ENCODE measurements around the gene BEGAIN. TPM values are rescaled to one million over a fixed set of nuclear protein-coding genes. Genes with fewer than 3 reads are reported as not detected.

BEGAIN gene, protein sequence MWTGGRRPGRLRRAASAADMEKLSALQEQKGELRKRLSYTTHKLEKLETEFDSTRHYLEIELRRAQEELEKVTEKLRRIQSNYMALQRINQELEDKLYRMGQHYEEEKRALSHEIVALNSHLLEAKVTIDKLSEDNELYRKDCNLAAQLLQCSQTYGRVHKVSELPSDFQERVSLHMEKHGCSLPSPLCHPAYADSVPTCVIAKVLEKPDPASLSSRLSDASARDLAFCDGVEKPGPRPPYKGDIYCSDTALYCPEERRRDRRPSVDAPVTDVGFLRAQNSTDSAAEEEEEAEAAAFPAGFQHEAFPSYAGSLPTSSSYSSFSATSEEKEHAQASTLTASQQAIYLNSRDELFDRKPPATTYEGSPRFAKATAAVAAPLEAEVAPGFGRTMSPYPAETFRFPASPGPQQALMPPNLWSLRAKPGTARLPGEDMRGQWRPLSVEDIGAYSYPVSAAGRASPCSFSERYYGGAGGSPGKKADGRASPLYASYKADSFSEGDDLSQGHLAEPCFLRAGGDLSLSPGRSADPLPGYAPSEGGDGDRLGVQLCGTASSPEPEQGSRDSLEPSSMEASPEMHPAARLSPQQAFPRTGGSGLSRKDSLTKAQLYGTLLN
- total RNA-seq, result 1 to 10 TPM; 1.3 to 8.0 TPM

DNA sequence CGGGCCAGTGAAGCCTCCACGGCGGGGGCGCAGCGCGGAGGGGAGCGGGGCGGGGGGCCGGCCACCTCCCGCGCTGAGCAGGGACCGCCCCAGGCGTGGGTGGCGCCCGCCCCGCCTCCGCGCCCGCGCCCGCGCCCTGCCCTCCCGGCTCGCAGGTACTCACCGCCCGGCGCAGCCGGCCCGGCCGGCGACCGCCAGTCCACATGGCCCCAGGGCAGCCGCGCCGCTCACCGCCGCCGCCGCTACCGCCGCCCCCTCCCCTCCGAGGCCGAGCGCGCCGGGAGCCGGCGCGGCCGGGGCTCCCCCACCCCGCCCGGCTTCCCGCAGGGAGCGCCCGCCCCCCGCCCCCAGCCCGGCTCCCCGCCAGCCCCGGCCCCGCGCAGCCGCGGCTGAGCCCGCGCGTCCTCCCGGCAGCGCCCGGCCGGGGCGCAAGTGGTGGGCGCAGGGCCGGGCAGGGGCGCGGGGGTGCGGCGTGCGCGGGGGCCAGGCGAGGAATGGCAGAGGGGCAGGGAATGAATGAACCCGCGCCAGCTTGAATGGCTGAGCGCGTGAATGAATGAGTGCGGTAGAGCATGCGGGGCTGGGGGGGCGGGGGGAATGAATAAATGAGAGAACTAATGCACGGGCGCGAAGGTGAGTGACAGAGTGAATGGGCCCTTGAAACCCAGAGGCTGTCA is at the start of gene BEGAIN:
Gene BEGAIN, minus strand, starts transcription at position 332 of the 677 bp plus-strand sequence. Its CDS starts 127 bp downstream, at position 205.
- Mint-ChIP-seq H3K27ac (no peak within 1 kb of the TSS), H3K36me3 (no peaks in the 10 kb centered on the region), H3K9me3 (no peaks in the 10 kb centered on the region)
- DNase-seq (ENCODE audit: low spot score in 2 of 2) (peak in 1 of 2 donors; percentile 40), ATAC-seq (peak; percentile 68 to 79)

DNA sequence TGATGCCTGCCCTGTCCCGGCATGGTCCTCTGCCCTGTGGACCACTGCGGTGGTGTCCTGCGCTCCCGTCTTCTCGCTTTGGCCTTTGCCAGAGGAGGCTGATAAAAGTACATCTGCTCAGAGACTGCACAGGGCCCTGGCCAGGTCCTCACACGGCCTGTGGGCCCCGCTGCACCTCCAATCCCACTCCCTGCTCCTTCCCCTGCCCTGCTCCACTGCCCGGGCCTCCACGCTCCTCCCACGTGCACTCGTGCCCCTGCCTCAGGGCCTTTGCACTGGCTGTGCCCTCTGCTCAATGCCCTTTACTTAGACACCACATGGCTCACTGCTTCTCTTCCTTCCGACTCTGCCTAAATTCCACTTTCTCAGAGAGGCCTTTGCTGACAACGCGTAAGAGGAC is 49.3 kb upstream of the BEGAIN start:
- no peak overlapping the region for H3K27ac Mint-ChIP-seq
- no peak for DNase-seq (ENCODE audit: low spot score in 2 of 2)
- H3K36me3 Mint-ChIP-seq, result no peaks in the 10 kb centered on the region
- no peak for ATAC-seq
- no peaks in the 10 kb centered on the region for H3K9me3 Mint-ChIP-seq

DNA sequence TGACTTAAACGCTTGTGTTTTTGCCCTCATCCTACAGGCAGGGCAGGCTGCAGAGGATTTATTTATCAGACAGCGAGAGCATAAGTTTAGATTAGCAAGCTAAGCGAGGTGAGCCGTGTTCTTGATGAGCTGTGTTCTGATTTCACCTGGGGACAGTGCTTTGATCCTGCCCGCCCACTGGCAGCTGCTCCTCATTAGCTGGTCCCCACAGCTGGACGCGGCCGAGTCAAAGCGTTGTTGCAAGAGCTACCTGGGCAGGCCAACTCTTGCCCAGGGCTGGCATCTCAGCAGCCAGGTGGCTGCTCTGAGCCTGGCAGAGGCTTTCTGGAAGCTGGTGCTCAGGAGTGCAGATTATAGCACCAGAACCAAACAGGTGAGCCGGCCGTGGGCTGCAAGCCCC is 46.8 kb upstream of the BEGAIN start:
- no peak for DNase-seq (ENCODE audit: low spot score in 2 of 2)
- ATAC-seq, result no peak
- Mint-ChIP-seq H3K9me3 (no peaks in the 10 kb centered on the region), H3K27ac (no peak overlapping the region), H3K36me3 (no peaks in the 10 kb centered on the region)

DNA sequence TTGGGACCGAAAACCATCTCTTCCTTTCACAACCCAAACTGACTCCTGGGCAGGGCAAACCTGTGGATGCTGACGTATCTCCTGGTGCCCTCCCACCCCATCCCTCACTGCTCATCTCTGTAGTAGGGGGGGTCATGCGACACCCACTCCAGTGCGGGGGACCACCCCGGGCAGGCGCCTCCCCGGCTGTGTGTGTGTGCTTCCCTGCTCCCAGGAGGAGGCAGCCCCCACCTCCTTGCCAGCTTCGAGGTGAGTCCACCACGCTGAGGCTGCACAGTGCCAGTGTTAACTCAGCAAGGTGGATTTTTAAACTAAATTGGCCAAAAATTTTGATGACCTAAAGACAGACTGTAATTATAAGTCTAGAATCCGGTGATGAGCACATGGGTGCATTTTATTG is 46.2 kb upstream of the BEGAIN start:
- no peak for ATAC-seq
- no peak for DNase-seq (ENCODE audit: low spot score in 2 of 2)
- no peak overlapping the region for H3K27ac Mint-ChIP-seq
- H3K36me3 Mint-ChIP-seq, result no peaks in the 10 kb centered on the region
- H3K9me3 Mint-ChIP-seq, result no peaks in the 10 kb centered on the region

DNA sequence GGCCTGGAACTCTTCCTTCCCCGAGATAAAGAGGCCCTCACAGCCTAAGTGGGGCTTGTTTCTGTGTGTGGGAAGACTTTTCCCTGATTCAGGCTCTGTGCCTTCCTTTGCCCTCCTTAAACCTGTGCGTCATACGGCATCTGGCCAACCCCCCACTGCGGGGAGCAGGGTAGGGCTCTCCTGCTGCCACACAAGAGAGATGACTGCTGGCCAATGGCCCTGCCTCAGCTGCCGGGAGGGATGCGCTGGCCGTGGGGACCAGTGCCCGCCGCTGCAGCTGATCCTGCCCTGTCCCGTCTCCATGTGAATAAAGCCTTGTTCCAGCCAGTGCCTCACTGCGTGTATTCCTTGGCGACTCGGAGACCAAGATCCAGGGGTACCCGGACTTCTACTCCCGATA is 42.5 kb upstream of the BEGAIN start:
- no peak overlapping the region for H3K27ac Mint-ChIP-seq
- no peaks in the 10 kb centered on the region for H3K36me3 Mint-ChIP-seq
- H3K9me3 Mint-ChIP-seq, result peaks cover 0 to 4% of the 10 kb centered on the region in 2 donors
- DNase-seq (ENCODE audit: low spot score in 2 of 2) (no peak), ATAC-seq (no peak)

DNA sequence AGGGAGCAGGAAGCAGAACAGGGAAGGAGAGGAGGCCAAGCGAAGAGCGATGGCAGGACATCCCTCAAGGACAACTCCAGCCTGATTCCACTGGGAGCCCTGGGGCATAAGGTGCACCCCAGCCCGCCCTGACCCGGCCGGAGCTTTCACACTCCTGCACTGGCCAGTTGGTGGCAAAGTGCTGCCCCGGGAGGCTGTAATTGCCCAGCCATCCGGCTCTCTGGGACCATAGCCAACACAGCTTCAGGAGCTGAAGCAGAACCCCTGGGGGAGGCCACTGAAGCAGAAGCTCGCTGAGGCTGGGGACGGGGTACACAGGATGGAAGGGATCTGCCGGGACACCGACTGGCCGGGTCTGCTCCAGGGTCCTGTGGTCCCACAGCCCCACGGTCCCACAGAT is 41.9 kb upstream of the BEGAIN start:
- H3K36me3 Mint-ChIP-seq, result no peaks in the 10 kb centered on the region
- ATAC-seq, result no peak
- no peak for DNase-seq (ENCODE audit: low spot score in 2 of 2)
- peaks cover 0 to 4% of the 10 kb centered on the region in 2 donors for H3K9me3 Mint-ChIP-seq
- H3K27ac Mint-ChIP-seq, result peak overlapping the region in 1 of 2 donors; percentile 34

DNA sequence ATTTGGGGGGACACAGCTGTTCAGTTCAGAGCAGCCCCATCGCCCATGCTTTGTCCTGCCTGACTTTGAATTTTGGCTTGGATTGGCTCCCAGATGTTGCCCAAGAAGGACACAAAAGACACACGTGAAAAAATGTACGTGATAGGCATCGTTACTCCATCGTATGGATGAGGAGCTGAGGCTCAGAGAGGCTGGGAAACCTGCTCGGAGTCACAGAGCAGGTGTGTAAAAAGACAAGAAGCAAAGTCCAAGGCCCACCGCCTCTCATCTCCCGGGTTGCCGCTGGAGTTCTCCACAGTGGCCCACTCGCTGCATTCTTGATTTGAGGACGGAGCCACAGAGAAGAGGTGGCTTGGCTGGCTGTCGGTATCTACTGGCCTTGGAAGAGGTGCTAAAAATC is 41.0 kb upstream of the BEGAIN start:
- H3K36me3 Mint-ChIP-seq, result no peaks in the 10 kb centered on the region
- peaks cover 0 to 4% of the 10 kb centered on the region in 2 donors for H3K9me3 Mint-ChIP-seq
- DNase-seq (ENCODE audit: low spot score in 2 of 2) (no peak), ATAC-seq (no peak)
- H3K27ac Mint-ChIP-seq, result no peak overlapping the region

DNA sequence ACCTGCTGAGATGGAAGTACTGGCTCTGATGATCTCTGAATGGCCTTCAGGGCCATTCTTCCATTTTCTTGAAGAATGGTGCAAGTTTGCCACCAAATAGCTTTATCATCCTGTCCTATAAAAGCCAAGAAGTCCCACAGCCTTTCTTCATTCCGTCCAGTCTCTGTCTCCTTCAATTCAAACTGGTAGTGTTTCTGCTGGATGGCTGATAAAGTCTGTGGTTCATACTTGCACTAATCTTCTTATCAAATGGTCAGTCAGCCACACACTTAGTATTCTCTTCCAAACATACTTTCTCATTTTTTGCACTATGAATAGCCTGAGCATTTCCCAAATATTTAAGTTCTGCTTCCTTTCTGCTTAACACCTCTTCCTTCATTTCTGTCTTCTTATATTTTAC is 39.4 kb upstream of the BEGAIN start:
- ATAC-seq, result no peak
- Mint-ChIP-seq H3K27ac (no peak overlapping the region), H3K36me3 (no peaks in the 10 kb centered on the region), H3K9me3 (peaks cover 0 to 4% of the 10 kb centered on the region in 2 donors)
- DNase-seq (ENCODE audit: low spot score in 2 of 2), result no peak

DNA sequence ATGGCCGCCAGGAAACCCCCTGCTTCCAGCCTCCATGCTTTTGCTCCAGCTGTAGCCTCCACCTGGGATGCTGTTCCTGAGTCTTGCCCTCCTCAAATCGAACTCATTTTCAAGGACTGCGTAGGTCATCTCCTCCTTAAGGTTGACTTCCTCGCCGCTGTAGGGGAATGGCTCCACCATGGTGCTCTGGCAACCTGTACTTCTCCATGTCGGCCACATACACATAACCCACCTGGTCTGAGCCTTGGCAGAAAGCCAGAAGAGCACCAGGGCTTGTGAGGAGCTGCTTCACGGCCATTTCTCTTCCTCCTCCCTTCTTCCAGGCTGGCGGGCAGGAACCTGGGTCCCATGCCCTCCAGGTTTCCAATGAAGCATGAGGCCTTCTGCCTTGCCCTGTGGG is 36.7 kb upstream of the BEGAIN start:
- ATAC-seq (no peak), DNase-seq (ENCODE audit: low spot score in 2 of 2) (no peak)
- Mint-ChIP-seq H3K27ac (no peak overlapping the region), H3K36me3 (no peaks in the 10 kb centered on the region), H3K9me3 (peaks cover 0 to 4% of the 10 kb centered on the region in 2 donors)

DNA sequence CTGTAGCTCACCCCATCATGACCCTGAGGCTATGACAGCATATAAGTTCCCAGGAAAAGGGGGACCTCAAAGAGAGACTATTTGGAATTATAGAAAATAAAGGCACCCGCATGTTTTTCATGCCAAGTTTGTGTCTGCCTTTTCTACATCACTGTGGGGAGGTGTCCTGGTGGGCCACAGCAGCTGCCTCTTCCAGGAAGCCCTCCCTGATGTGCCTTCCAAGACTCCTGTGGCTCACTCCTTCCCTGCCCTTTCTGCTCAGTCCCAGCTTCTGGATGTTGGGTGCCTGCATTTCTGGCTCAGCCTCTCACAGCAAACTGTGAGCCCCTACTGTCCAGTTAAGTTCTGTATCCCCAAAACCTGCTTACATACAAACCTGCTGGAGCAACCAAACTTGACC is 36.3 kb upstream of the BEGAIN start:
- Mint-ChIP-seq H3K9me3 (peaks cover 0 to 4% of the 10 kb centered on the region in 2 donors), H3K36me3 (no peaks in the 10 kb centered on the region), H3K27ac (no peak overlapping the region)
- DNase-seq (ENCODE audit: low spot score in 2 of 2), result no peak
- ATAC-seq, result no peak

DNA sequence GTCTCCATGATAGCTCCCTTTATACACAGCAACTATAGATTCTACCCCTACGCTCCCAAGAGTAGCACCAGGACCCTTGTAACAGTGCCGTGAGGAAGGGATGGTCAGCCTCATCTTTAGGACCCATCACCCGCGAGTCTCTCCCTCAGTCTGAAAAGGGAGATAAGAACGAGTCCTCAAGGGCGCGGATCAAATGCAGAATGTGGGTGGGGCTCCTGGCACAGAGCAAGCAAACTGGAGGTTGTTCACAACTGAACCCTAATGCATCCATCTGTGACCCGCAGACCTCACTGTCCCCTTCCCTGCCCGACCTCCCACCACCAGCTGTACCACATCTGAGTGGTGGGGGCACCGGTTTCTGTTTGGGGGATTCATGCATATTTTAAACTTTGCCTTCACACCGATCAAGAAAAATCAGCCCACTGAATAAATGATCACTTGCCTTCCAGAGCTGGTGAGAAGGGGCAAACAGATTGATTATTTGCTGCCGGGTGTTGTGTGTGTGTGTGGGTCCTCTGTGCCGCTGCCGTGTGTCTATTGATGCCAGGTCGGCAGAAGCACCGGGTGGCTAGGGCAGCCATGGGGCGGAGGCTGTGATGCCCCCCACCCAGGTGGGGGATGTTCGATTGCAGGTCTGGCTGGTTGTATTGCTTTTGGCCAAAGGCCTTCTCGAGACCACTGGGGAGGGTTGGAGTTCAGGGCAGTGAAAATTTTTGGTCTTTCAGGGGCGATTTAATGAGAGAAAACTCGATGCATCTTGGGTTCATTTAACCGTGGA is 35.7 kb upstream of the BEGAIN start:
- DNase-seq (ENCODE audit: low spot score in 2 of 2), result no peak
- no peak for ATAC-seq
- H3K27ac Mint-ChIP-seq, result no peak overlapping the region
- no peaks in the 10 kb centered on the region for H3K36me3 Mint-ChIP-seq
- peaks cover 0 to 4% of the 10 kb centered on the region in 2 donors for H3K9me3 Mint-ChIP-seq

DNA sequence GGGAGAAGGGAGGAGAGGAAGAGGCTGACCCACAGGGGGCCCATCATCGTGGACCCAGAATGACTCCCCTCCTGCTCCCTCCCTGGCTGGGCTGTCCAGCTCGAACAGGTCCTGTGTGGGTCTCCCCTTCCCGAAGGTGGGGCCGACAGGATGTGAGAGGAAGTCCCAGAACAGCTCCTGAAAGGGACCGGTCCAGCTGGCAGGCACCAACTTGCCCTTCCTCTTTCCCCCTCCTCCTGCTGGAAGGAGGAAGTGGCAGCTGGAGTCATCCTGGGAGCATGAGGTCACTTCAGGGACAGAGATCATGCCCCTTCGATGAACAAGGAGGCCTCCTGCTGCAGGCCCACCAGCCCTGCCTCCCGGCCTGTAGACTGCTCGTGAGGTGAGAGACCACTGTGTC is 35.0 kb upstream of the BEGAIN start:
- ATAC-seq (no peak), DNase-seq (ENCODE audit: low spot score in 2 of 2) (no peak)
- Mint-ChIP-seq H3K27ac (no peak overlapping the region), H3K36me3 (no peaks in the 10 kb centered on the region), H3K9me3 (peaks cover 0 to 4% of the 10 kb centered on the region in 2 donors)

DNA sequence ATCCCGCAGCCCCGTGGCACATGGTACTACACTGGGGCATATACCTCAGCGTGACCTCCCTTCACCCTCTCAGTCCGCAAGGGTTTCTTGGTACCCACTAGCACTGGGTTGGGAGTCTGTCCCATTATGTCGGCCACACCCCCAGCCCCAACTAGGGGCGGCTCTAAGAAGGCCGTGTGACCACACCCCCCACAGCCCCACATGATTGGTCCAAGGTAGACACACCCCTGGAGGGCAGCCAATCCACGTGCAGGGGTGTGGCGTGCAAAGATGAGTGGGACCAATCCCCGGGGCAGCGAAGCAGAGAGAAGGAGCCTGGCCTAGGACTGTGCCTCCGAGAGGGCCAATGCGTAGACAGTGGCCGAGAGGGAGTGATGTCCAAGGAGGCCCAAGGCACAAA is 34.6 kb upstream of the BEGAIN start:
- no peak overlapping the region for H3K27ac Mint-ChIP-seq
- no peak for DNase-seq (ENCODE audit: low spot score in 2 of 2)
- peak in 1 of 2 donors; percentile 35 for ATAC-seq
- no peaks in the 10 kb centered on the region for H3K36me3 Mint-ChIP-seq
- H3K9me3 Mint-ChIP-seq, result peaks cover 0 to 1% of the 10 kb centered on the region in 2 donors

DNA sequence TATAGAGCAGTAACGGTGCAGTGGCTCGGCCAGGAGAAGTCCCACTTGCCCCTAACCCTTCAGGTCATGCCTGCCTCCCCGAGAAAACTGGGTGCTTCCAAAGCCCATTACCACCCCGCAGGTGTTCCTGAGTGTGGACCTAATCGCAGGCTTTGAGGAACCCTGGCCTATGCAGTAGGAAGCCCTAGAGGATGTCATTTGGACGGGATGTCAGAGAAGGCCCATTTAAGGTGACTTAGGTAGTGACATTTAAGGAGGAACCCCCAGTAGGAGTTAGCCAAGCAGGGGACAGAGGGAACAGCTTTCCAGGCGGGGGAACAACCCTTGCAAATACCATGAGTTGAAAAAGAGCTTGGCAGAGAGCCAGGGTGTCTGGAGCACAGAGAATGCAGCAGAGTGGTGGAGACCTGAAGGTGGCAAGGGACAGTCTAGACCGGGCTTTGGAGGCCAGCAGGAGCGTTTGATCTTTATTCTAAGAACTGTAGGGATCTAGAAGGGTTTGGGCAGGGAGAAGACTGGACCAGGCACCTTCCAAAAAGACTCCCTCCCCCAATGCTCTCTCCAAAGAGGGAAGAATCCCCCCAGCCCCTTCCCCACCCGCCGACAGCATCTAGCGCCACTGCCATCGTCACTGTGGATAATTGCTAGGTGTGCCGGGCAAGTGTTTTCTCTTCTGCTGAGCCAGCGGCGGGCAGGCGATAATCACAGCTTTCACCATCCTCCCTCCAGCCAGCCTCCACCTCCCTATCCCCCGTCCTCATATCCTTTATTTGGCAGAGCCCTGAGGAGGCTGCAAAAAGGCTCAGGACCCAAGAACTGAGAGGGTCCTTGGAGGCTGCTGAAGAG is 33.3 kb upstream of the BEGAIN start:
- Mint-ChIP-seq H3K9me3 (no peaks in the 10 kb centered on the region), H3K36me3 (no peaks in the 10 kb centered on the region), H3K27ac (peak overlapping the region in 1 of 2 donors; percentile 77)
- no peak for DNase-seq (ENCODE audit: low spot score in 2 of 2)
- no peak for ATAC-seq

DNA sequence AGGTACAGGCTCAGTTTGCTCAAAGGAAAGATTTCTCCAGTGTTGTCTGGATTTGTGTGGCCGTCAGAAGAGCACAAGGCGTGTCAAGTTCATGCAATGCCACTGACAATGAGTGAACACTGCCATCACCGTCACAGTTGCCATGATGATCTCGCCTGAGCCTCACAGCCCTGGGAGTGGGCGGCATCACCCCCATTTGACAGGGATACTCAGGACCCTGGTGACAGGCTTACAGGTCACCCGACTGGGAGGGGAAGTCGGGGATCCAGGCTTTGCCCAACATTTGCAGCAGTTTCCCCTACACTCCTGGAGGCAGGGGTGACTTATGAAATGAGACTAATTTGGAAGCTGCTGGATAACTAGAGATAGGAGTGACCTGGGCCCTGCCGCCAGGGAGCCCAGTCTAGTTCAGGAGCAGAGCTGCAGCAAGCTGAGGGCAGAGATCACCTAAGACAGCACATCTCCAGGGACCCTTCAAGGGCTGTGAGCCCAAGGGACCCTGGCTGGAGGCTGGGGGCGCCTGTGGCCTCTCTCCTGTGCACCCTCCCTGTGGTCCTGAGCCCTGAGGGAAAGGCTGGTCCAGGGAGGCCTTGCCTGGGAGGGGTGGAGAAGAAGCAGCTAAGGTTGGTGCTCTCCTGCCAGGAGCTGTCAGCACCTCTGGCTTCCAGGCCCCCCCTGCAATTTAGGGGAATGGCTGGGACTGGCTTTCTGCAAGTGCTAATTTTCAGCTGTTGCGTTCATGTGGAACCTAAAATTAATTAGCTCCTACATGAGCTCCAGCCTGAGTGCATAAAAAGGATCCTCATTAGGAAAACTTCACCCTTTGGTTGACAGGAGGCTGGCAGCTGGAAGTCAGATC is 32.4 kb upstream of the BEGAIN start:
- ATAC-seq, result no peak
- Mint-ChIP-seq H3K9me3 (no peaks in the 10 kb centered on the region), H3K36me3 (no peaks in the 10 kb centered on the region), H3K27ac (no peak overlapping the region)
- no peak for DNase-seq (ENCODE audit: low spot score in 2 of 2)
